HEK293 (cell line): Measurements from ENCODE around the gene PPP3CA.

ENCODE experiments used
- GLI4 ChIP-seq: fragments of 450-650 bp; formaldehyde crosslinking; IDR thresholded peaks from 2 replicates; pipeline ENCODE4 v1.5.1; 2016; ENCODE audit warnings: missing biosample characterization, missing genetic modification characterization
- ZBTB49 ChIP-seq: fragments of 450-650 bp; formaldehyde crosslinking; IDR thresholded peaks from 2 replicates; pipeline ENCODE4 v1.5.1; 2016; ENCODE audit warnings: missing biosample characterization, missing genetic modification characterization, low read depth
- ZNF561 ChIP-seq: fragments of 450-650 bp; IDR thresholded peaks from 2 replicates; pipeline ENCODE4 v1.5.1; 2018; ENCODE audit warnings: missing biosample characterization, missing genetic modification characterization, borderline replicate concordance
- ZNF629 ChIP-seq: fragments of 450-650 bp; formaldehyde crosslinking; IDR thresholded peaks from 2 replicates; pipeline ENCODE4 v1.5.1; 2017; ENCODE audit warnings: missing biosample characterization, missing genetic modification characterization
- ZNF785 ChIP-seq: fragments of 450-650 bp; formaldehyde crosslinking; IDR thresholded peaks from 2 replicates; pipeline ENCODE4 v1.5.1; 2016; ENCODE audit warnings: missing biosample characterization, missing genetic modification characterization

- TF ChIP-seq ZNF785 (tag by site-specific recombination) (no peak), GLI4 (tag by site-specific recombination) (no peak), ZNF561 (tag by site-specific recombination) (no peak), ZBTB49 (tag by site-specific recombination) (no peak), ZNF629 (no peak)
These were observed 198.8 kb downstream of the PPP3CA start for GRCh38 chr4:101148551-101148950.
